WTC11 (cell line): ENCODE results near the gene HDAC5.

Experiments used
- CREB1 ChIP-seq: sonication (generic); formaldehyde crosslinking; IDR thresholded peaks from 2 replicates; pipeline ENCODE4 v1.8.0; 2023; ENCODE audit warnings: mild to moderate bottlenecking, missing genetic modification reagents
- CREM ChIP-seq: sonication (generic); formaldehyde crosslinking; IDR thresholded peaks from 2 replicates; pipeline ENCODE4 v1.8.1; 2022; ENCODE audit warnings: mild to moderate bottlenecking, missing genetic modification reagents, moderate library complexity
- ESRRA ChIP-seq: sonication (generic); formaldehyde crosslinking; IDR thresholded peaks from 2 replicates; pipeline ENCODE4 v1.8.1; 2022; ENCODE audit warnings: mild to moderate bottlenecking, missing genetic modification reagents, borderline replicate concordance
- FOXJ3 ChIP-seq: sonication (generic); formaldehyde crosslinking; IDR thresholded peaks from 2 replicates; pipeline ENCODE4 v1.9.0; 2021; ENCODE audit warnings: missing genetic modification reagents, mild to moderate bottlenecking, borderline replicate concordance
- JUN ChIP-seq: sonication (generic); formaldehyde crosslinking; IDR thresholded peaks from 2 replicates; pipeline ENCODE4 v1.8.0; 2023; ENCODE audit warnings: mild to moderate bottlenecking, missing genetic modification reagents
- NFE2L1 ChIP-seq: sonication (generic); formaldehyde crosslinking; IDR thresholded peaks from 2 replicates; pipeline ENCODE4 v1.8.1; 2023; ENCODE audit warnings: missing genetic modification reagents
- NR2C2 ChIP-seq: sonication (generic); formaldehyde crosslinking; IDR thresholded peaks from 2 replicates; pipeline ENCODE4 v1.8.0; 2022; ENCODE audit warnings: mild to moderate bottlenecking, missing genetic modification reagents
- TF ChIP-seq, protein P1 (sequence below): fragments of 200-600 bp; IDR thresholded peaks from 2 replicates; pipeline ENCODE4 v1.8.0; 2022; ENCODE audit warnings: antibody characterized with exemption
- TF ChIP-seq, protein P2 (sequence below): sonication (generic); formaldehyde crosslinking; IDR thresholded peaks from 2 replicates; pipeline ENCODE4 v1.8.0; 2022; ENCODE audit warnings: mild to moderate bottlenecking, missing genetic modification reagents

DNA sequence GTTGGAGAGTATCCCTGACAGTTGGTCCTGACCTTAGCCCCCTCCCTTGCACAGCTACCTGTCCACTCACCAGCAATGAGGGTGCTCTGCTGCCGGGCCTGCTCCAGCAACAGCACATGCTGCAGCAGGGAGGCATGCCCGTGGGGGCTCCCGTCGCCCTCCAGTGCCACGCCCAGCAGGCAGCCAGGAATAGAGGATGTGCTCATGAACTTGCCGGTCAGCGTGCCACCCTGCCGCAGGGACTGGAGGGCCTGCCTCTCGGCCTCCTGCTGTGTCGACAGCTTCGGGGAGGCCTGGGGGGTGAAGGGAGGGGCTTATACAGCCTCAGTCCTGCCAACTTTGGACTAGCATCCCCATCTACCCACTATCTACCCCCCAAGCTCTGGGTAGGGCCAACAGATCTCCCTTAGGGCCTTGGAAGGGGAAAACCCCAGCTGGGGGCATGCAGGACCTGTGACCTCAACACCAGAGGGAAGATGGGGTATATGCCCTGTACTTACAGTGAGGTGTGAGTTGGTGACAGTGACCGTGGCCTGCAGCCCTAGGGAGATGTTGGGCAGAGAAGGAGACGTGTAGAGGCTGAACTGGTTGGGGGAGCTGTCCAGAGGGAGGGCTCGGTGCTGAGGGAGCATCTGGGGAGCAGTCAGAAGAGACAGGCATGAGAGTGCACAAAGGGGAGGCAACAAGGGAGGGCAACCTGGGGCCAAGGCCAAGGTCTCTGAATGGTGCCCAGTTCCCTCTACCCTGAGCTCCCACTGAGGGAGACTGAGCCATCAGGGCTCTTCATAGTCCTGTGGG, 32.0 kb downstream of the HDAC5 start:
- TF ChIP-seq, protein P1, sequence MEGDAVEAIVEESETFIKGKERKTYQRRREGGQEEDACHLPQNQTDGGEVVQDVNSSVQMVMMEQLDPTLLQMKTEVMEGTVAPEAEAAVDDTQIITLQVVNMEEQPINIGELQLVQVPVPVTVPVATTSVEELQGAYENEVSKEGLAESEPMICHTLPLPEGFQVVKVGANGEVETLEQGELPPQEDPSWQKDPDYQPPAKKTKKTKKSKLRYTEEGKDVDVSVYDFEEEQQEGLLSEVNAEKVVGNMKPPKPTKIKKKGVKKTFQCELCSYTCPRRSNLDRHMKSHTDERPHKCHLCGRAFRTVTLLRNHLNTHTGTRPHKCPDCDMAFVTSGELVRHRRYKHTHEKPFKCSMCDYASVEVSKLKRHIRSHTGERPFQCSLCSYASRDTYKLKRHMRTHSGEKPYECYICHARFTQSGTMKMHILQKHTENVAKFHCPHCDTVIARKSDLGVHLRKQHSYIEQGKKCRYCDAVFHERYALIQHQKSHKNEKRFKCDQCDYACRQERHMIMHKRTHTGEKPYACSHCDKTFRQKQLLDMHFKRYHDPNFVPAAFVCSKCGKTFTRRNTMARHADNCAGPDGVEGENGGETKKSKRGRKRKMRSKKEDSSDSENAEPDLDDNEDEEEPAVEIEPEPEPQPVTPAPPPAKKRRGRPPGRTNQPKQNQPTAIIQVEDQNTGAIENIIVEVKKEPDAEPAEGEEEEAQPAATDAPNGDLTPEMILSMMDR = no peak
- no peak for TF ChIP-seq ESRRA (CRISPR knock-in tag)
- no peak for TF ChIP-seq NFE2L1 (CRISPR knock-in tag)
- no peak for TF ChIP-seq CREB1 (CRISPR knock-in tag)
- TF ChIP-seq NR2C2 (CRISPR knock-in tag) = no peak
- no peak for TF ChIP-seq FOXJ3
- no peak for TF ChIP-seq CREM (CRISPR knock-in tag)
- TF ChIP-seq, protein P2, sequence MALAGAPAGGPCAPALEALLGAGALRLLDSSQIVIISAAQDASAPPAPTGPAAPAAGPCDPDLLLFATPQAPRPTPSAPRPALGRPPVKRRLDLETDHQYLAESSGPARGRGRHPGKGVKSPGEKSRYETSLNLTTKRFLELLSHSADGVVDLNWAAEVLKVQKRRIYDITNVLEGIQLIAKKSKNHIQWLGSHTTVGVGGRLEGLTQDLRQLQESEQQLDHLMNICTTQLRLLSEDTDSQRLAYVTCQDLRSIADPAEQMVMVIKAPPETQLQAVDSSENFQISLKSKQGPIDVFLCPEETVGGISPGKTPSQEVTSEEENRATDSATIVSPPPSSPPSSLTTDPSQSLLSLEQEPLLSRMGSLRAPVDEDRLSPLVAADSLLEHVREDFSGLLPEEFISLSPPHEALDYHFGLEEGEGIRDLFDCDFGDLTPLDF (CRISPR knock-in tag) = no peak
- no peak for TF ChIP-seq JUN (CRISPR knock-in tag)
